ENCODE data around the gene FCHSD2.

FCHSD2 gene

GRCh38 chr11:73174495-73174791 lies 32.3 kb upstream of the FCHSD2 start:
- Histone ChIP-seq H3K4me1 (ENCODE audit: control insufficient read depth, insufficient read depth, low read length) (no peaks in the 10 kb centered on the region), H3K4me3 (ENCODE audit: low read depth, low read length) (no peak overlapping the region), H3K36me3 (ENCODE audit: control insufficient read depth in 2 of 2, insufficient read depth in 1 of 2, low read length in 2 of 2) (no peaks in the 10 kb centered on the region), H3K9me3 (ENCODE audit: control insufficient read depth, insufficient read depth, low read depth, low read length) (no peaks in the 10 kb centered on the region), H3K27ac (ENCODE audit: extremely low read depth, low read depth, low read length) (no peak overlapping the region)
- TF ChIP-seq ZNF433 (tag by site-specific recombination; IDR thresholded peaks at IDR 0.05; ENCODE audit: low read depth) (no peak), ZNF654 (tag by site-specific recombination; IDR thresholded peaks at IDR 0.05; ENCODE audit: low read depth) (no peak), PRDM4 (tag by site-specific recombination; IDR thresholded peaks at IDR 0.05) (no peak), HOXD13 (CRISPR knock-in tag; IDR thresholded peaks at IDR 0.05; ENCODE audit: borderline replicate concordance) (no peak), ZNF768 (tag by site-specific recombination; IDR thresholded peaks at IDR 0.05) (no peak), ZNF785 (tag by site-specific recombination; IDR thresholded peaks at IDR 0.05) (no peak), ZNF18 (tag by site-specific recombination; IDR thresholded peaks at IDR 0.05) (no peak), ZBTB21 (tag by site-specific recombination; IDR thresholded peaks at IDR 0.05) (no peak), KLF17 (tag by site-specific recombination; IDR thresholded peaks at IDR 0.05) (no peak), ZXDB (tag by site-specific recombination; IDR thresholded peaks at IDR 0.05) (no peak), ZNF26 (tag by site-specific recombination; IDR thresholded peaks at IDR 0.05) (no peak), ELK4 (IDR thresholded peaks at IDR 0.05; ENCODE audit: borderline replicate concordance, low read depth, low read length) (no peak), ZFP69B (tag by site-specific recombination; IDR thresholded peaks at IDR 0.05) (no peak), ZNF292 (tag by site-specific recombination; IDR thresholded peaks at IDR 0.05; ENCODE audit: borderline replicate concordance, low read depth) (no peak)
- POLR2A ChIA-PET = no interaction called here
- CTCF ChIA-PET = no interaction called here

GRCh38 chr11:73173755-73174494 lies 31.8 kb upstream of the FCHSD2 start:
- Histone ChIP-seq H3K4me3 (ENCODE audit: low read depth, low read length) (no peak overlapping the region), H3K4me1 (ENCODE audit: control insufficient read depth, insufficient read depth, low read length) (no peaks in the 10 kb centered on the region), H3K27ac (ENCODE audit: extremely low read depth, low read depth, low read length) (no peak overlapping the region), H3K9me3 (ENCODE audit: control insufficient read depth, insufficient read depth, low read depth, low read length) (no peaks in the 10 kb centered on the region), H3K36me3 (ENCODE audit: control insufficient read depth in 2 of 2, insufficient read depth in 1 of 2, low read length in 2 of 2) (no peaks in the 10 kb centered on the region)
- CTCF ChIA-PET = interaction anchor here (0.9 kb wide), 1 partner anchor 115 kb away, joined by 5 read pairs; no protein-coding TSS in a partner anchor
- POLR2A ChIA-PET = no interaction called here
- TF ChIP-seq ZNF580 (tag by site-specific recombination; IDR thresholded peaks at IDR 0.05) = no peak
- TF ChIP-seq PBX3 (CRISPR knock-in tag; IDR thresholded peaks at IDR 0.05) = no peak
- TF ChIP-seq ZNF791 (tag by site-specific recombination; IDR thresholded peaks at IDR 0.05) = no peak
- no peak for TF ChIP-seq ZNF366 (tag by site-specific recombination; conservative IDR thresholded peaks at IDR 0.05)
- no peak for TF ChIP-seq ZNF274 (IDR thresholded peaks at IDR 0.05; ENCODE audit: low read length)
- TF ChIP-seq ZNF274 (tag by site-specific recombination; IDR thresholded peaks at IDR 0.05; ENCODE audit: borderline replicate concordance) = no peak
- TF ChIP-seq ZNF114 (tag by site-specific recombination; IDR thresholded peaks at IDR 0.05) = no peak
- no peak for TF ChIP-seq ZNF501 (tag by site-specific recombination; IDR thresholded peaks at IDR 0.05)
- no peak for TF ChIP-seq ZNF654 (tag by site-specific recombination; IDR thresholded peaks at IDR 0.05; ENCODE audit: low read depth)
- TF ChIP-seq ZNF747 (tag by site-specific recombination; IDR thresholded peaks at IDR 0.05) = no peak
- TF ChIP-seq TCF7L2 (IDR thresholded peaks at IDR 0.05; ENCODE audit: borderline replicate concordance, low read depth, low read length) = no peak
- TF ChIP-seq ZNF639 (tag by site-specific recombination; IDR thresholded peaks at IDR 0.05) = no peak

Measured in HEK293 (cell line).